Breast epithelium (tissue), 3 donors: Measurements from ENCODE around the gene HSD11B1.

Experiments used
- CTCF ChIP-seq, 3 donors: fragments of 450-650 bp; IDR thresholded peaks; one replicate each; pipeline ENCODE4 v1.5.1; 2016 to 2017; ENCODE audit warnings: antibody characterized with exemption in 3 of 3, mild to moderate bottlenecking in 3 of 3, moderate library complexity in 3 of 3
- POLR2A ChIP-seq: fragments of 450-650 bp; IDR thresholded peaks from one replicate; pipeline ENCODE4 v1.6.1; 2016; ENCODE audit warnings: antibody characterized with exemption, mild to moderate bottlenecking, moderate library complexity
- POLR2AphosphoS5 ChIP-seq, 3 donors: sonication (generic); formaldehyde crosslinking; IDR thresholded peaks; one replicate each; pipeline ENCODE4 v1.6.1; 2017; ENCODE audit warnings: antibody characterized with exemption in 3 of 3

GRCh38 chr1:209772126-209772525 lies 67.5 kb downstream of the HSD11B1 start:
- no peak for TF ChIP-seq POLR2A
- TF ChIP-seq CTCF (IDR thresholded peaks at IDR 0.05) = no peak
- no peak for TF ChIP-seq POLR2AphosphoS5 (IDR thresholded peaks at IDR 0.05)
